Choroid plexus epithelial cell (primary cell): ENCODE measurements around the gene CFAP57.

Source experiments
- DNase-seq: peaks from one replicate; pipeline ENCODE4 v3.0.0-alpha.2; 2010; ENCODE audit warnings: low read depth
- H3K4me3 ChIP-seq: 2 replicates; pipeline ENCODE4 v1.5.1; 2011; ENCODE audit warnings: low read depth, mild to moderate bottlenecking, control low read depth, low read length, moderate library complexity
- TF ChIP-seq, protein P1 (sequence below): conservative IDR thresholded peaks from 2 replicates; pipeline ENCODE4 v1.5.1; 2011; ENCODE audit warnings: low read depth, mild to moderate bottlenecking, control low read depth, inconsistent platforms, low read length, moderate library complexity

CFAP57 gene

GRCh38 chr1:43194509-43194908, 22.4 kb downstream of the CFAP57 start:
- DNase-seq = no peak
- H3K4me3 ChIP-seq = no peak overlapping the region
- TF ChIP-seq, protein P1, sequence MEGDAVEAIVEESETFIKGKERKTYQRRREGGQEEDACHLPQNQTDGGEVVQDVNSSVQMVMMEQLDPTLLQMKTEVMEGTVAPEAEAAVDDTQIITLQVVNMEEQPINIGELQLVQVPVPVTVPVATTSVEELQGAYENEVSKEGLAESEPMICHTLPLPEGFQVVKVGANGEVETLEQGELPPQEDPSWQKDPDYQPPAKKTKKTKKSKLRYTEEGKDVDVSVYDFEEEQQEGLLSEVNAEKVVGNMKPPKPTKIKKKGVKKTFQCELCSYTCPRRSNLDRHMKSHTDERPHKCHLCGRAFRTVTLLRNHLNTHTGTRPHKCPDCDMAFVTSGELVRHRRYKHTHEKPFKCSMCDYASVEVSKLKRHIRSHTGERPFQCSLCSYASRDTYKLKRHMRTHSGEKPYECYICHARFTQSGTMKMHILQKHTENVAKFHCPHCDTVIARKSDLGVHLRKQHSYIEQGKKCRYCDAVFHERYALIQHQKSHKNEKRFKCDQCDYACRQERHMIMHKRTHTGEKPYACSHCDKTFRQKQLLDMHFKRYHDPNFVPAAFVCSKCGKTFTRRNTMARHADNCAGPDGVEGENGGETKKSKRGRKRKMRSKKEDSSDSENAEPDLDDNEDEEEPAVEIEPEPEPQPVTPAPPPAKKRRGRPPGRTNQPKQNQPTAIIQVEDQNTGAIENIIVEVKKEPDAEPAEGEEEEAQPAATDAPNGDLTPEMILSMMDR = no peak

DNA sequence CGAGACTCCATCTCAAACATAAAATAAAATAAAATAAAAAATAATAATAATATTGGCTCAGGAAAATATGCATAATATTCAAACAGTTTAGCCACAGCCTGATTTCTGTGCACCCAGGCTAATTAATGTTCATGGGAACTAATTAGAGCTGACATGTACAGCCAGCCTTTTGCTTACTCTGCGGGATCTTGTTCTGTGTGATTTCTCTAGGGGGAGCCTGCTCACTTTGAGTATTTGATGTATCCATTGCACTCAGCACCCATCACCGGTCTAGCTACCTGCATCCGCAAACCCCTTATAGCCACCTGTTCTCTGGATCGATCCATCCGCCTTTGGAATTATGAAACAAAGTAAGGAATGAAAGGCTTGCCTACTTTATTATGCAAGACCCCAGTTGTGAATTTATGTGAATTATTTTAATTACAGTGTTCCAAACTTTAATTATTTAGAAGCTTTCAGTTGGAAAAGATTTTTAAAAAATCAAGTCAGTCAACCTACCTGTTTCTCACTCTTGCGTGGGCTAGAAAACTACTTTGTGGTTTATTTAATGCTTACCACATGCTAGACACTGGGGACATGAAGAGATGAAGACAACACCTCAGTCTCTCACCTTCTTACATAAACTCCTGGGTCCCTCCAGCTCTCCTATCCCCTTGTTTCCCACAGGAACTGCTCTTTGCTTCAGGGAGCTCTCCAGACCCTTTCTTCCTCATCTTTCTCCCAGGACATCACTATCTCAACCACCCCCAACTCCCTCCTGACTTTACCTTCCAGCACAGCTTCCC, 25.4 kb downstream of the CFAP57 start:
- H3K4me3 ChIP-seq = no peak overlapping the region
- no peak for DNase-seq
- TF ChIP-seq, protein P1 = no peak

- no peak overlapping the region for H3K4me3 ChIP-seq
- TF ChIP-seq, protein P1 = no peak
- no peak for DNase-seq
These were observed 27.1 kb downstream of the CFAP57 start for GRCh38 chr1:43199093-43199726.

DNA sequence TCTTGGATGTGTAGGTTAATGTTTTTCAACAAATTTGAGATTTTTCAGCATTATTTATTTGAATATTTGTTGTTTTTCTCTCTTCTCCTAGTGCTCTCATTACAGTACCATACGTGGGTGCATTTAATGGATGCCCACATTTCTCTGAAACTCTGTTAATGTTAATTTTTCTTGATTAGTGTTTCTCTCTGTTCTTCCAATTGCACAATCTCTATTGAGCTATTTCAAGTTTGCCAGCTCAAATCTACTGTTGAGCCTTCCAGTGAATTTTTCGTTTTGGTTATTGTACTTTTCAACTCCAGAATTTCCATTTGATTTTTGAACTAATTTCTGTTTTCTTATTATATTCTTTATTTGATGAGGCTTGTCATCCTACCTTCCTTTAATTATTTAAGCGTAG, 31.7 kb downstream of the CFAP57 start:
- no peak overlapping the region for H3K4me3 ChIP-seq
- TF ChIP-seq, protein P1 = no peak
- no peak for DNase-seq

DNA sequence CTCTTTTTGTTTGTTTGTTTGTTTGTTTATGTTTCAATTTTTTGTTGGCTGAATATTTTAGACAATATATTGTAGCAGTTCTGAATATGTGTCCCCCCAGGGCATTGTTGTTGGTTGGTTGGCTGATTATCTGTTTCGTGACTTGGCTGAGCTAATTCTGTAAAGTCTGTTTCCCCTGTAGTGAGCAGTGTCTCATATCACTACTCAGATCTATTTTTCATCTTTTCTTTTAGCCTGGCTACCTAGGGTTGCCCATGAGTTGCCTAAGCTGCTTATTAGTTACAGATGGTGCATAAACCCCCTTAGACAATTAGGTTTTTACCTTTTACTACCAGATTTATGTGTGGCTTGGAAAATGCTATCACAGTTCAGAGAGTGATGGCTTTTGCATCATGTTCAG, 32.3 kb downstream of the CFAP57 start:
- TF ChIP-seq, protein P1 = no peak
- no peak overlapping the region for H3K4me3 ChIP-seq
- DNase-seq = no peak

DNA sequence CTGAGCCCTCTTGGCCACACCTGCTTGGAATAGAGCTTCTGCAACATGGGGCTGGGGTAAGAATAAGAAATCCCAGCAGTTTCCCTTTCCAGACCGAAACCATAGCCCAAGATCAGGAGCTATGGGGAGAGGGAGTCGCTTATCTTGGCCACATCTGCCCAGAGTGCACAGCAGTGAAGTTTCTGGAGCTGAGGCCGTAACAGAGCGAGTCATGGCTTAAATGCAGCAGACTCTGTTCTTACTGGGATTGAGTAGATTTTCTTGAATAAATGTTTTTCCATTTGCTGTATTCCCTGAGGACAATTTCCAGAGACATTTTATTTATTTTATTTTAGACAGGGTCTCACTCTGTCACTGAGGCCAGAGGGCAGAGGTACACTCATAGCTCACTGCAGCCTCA, 33.5 kb downstream of the CFAP57 start:
- DNase-seq = peak; percentile 43
- TF ChIP-seq, protein P1 = no peak
- H3K4me3 ChIP-seq = no peak overlapping the region
